Measurements from ENCODE around the gene SSB.

GRCh38 chr2:169815849-169816248, 17.2 kb downstream of the SSB start:
- TF ChIP-seq CTCF (IDR thresholded peaks at IDR 0.05), result no peak
- no peak for TF ChIP-seq SIN3A (IDR thresholded peaks at IDR 0.05; ENCODE audit: borderline replicate concordance, insufficient read depth, low read depth, low read length)
